WERI-Rb-1 (cell line): ENCODE measurements around the gene OBSCN.

Experiments
- DNase-seq: peaks from one replicate; pipeline ENCODE4 v3.0.0-alpha.2; 2020
- H3K27ac ChIP-seq: fragments of 250-450 bp; sonication (Bioruptor Pico); 2 replicates; pipeline ENCODE4 v1.5.1; 2020; ENCODE audit warnings: mild to moderate bottlenecking, moderate library complexity
- H3K27me3 ChIP-seq: fragments of 250-450 bp; sonication (Bioruptor Pico); 2 replicates; pipeline ENCODE4 v1.5.1; 2021; ENCODE audit warnings: mild to moderate bottlenecking, low read depth, moderate library complexity; ENCODE audit not compliant: insufficient read depth, severe bottlenecking
- H3K36me3 ChIP-seq: fragments of 250-450 bp; sonication (Bioruptor Pico); 2 replicates; pipeline ENCODE4 v1.5.1; 2020; ENCODE audit warnings: mild to moderate bottlenecking, moderate library complexity
- H3K4me3 ChIP-seq: 2 replicates; pipeline ENCODE4 v1.5.1; 2011; ENCODE audit warnings: low read depth, mild to moderate bottlenecking, control low read depth, low read length
- H3K9me3 ChIP-seq: fragments of 250-450 bp; sonication (Bioruptor Pico); 2 replicates; pipeline ENCODE4 v1.5.1; 2021; ENCODE audit warnings: mild to moderate bottlenecking, moderate library complexity; ENCODE audit not compliant: severe bottlenecking
- CTCF ChIP-seq: IDR thresholded peaks from 2 replicates; pipeline ENCODE4 v1.5.1; 2011; ENCODE audit warnings: low read depth, mild to moderate bottlenecking, control low read depth, inconsistent platforms, low read length

OBSCN gene

GRCh38 chr1:228284148-228284495, 76.3 kb downstream of the OBSCN start:
- DNase-seq = no peak
- no peaks in the 10 kb centered on the region for H3K9me3 ChIP-seq
- H3K4me3 ChIP-seq = no peak overlapping the region
- H3K27me3 ChIP-seq = no peaks in the 10 kb centered on the region
- no peaks in the 10 kb centered on the region for H3K36me3 ChIP-seq
- TF ChIP-seq CTCF = no peak
- H3K27ac ChIP-seq = no peak overlapping the region

GRCh38 chr1:228284521-228284920, 76.7 kb downstream of the OBSCN start:
- Histone ChIP-seq H3K27ac (no peak overlapping the region), H3K27me3 (no peaks in the 10 kb centered on the region), H3K4me3 (no peak overlapping the region), H3K9me3 (no peaks in the 10 kb centered on the region), H3K36me3 (no peaks in the 10 kb centered on the region)
- TF ChIP-seq CTCF = no peak
- no peak for DNase-seq

DNA sequence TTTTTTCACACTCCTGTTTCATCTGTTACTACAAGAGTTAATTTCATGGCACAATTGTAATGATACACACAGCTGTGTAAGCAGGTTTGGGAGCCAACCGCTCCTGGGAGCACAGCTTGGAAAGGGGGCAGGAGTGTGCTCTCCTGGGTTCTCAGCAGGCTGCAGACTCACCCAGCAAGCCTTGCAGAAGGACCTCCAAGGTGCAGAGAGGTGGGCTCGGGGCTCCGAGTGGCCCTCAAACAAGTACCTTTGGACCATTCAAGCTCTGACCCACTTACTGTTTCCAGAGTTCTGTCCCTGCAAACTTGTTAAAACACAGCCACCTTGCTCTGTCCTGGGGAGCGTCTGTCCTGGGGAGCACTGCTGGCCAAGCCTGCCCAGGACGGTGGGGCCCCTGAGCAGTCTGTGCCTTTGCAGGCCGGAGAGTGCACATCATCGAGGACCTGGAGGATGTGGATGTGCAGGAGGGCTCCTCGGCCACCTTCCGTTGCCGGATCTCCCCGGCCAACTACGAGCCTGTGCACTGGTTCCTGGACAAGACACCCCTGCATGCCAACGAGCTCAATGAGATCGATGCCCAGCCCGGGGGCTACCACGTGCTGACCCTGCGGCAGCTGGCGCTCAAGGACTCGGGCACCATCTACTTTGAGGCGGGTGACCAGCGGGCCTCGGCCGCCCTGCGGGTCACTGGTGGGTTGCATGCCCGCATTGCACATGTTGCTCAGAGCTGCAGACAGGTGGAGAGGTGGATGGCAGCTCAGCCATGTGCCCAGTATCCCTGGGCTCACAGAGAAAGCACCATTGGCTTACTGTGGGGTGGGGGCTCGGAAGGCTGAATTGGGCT, 78.0 kb downstream of the OBSCN start:
- no peaks in the 10 kb centered on the region for H3K9me3 ChIP-seq

GRCh38 chr1:228286505-228287417, 78.9 kb downstream of the OBSCN start:
- Histone ChIP-seq H3K36me3 (no peaks in the 10 kb centered on the region), H3K9me3 (no peaks in the 10 kb centered on the region), H3K4me3 (no peak overlapping the region), H3K27ac (no peak overlapping the region), H3K27me3 (no peaks in the 10 kb centered on the region)
- DNase-seq = no peak
- TF ChIP-seq CTCF = no peak

More for the DNA sequence above, 78.0 kb downstream of the OBSCN start:
- H3K36me3 ChIP-seq = no peaks in the 10 kb centered on the region
- H3K27ac ChIP-seq = no peak overlapping the region
- DNase-seq = no peak
- no peak for TF ChIP-seq CTCF
- H3K27me3 ChIP-seq = no peaks in the 10 kb centered on the region
- no peak overlapping the region for H3K4me3 ChIP-seq

- no peaks in the 10 kb centered on the region for H3K36me3 ChIP-seq
- no peak for TF ChIP-seq CTCF
Measured at GRCh38 chr1:228287541-228288425, 79.9 kb downstream of the OBSCN start.

More at GRCh38 chr1:228287541-228288425, 79.9 kb downstream of the OBSCN start:
- Histone ChIP-seq H3K27me3 (no peaks in the 10 kb centered on the region), H3K27ac (no peak overlapping the region), H3K4me3 (no peak overlapping the region), H3K9me3 (no peaks in the 10 kb centered on the region)
- DNase-seq = no peak
